Femur (tissue), 1 donor: ENCODE data around the gene S100A7A.

ENCODE experiments used
- DNase-seq: peaks from one replicate; pipeline ENCODE4 v3.0.0-alpha.2; 2017

Gene S100A7A

DNA sequence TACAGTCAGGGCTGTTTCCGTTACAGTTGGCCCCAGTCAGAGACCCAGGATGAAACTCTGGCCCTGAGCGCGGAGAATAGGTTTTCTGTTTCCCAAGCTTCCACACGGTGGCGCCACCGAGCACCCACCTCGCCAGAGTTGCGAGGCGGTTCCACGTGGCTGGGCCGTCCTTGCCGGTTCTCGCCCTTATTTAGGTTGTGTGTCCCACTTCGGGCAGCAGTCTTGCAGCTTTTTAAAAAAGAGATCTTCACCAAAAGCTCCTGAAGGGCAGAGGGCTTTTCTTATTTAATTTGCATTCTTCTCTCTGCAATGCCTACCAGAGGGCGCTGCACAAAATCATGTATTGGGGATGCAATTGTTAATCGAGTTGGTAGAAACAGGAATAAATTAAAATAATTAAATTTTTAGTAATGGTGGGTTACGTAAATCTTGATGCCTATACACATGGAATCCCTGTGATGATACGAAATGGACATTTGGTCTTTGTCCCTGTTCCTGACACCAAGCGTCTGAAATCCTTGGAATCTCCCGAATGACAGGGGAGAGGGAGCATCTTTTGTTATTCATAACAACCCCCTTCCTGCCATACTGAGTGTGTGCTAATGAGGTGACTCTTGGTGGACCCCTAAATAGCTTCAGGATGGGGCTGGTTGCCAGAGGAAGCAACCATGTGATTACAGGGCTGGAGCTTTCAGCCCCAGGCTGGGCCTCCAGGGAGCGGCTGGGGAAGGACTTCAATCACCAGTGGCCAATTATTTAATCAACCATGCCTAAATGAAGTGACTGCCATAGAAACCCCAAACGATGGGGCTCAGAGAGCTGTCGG is 49.7 kb downstream of the S100A7A start:
- DNase-seq: peak; percentile 57

GRCh38 chr1:153466908-153467307 is 50.6 kb downstream of the S100A7A start:
- DNase-seq: no peak

- DNase-seq: no peak
Measured at GRCh38 chr1:153470707-153471106, 54.4 kb downstream of the S100A7A start.
